H9 (cell line): ENCODE measurements around the gene NEXMIF. TPM values are rescaled to one million over a fixed set of nuclear protein-coding genes. Genes with fewer than 3 reads are reported as not detected.

Source experiments
- DNase-seq: peaks from one replicate; pipeline ENCODE4 v3.0.0-alpha.2; 2017
- H2AFZ ChIP-seq: one replicate; pipeline ENCODE4 v1.6.1; 2013; ENCODE audit warnings: mild to moderate bottlenecking, low read length, control low read depth, moderate library complexity
- H2AK5ac ChIP-seq: 2 replicates; pipeline ENCODE4 v1.6.1; 2013; ENCODE audit warnings: low read length, control low read depth, mixed read lengths; ENCODE audit not compliant: insufficient read length
- H2BK120ac ChIP-seq: one replicate; pipeline ENCODE4 v1.6.1; 2013; ENCODE audit warnings: low read depth, mild to moderate bottlenecking, low read length, control low read depth, inconsistent platforms; ENCODE audit not compliant: poor library complexity, severe bottlenecking
- H2BK12ac ChIP-seq: 2 replicates; pipeline ENCODE4 v1.6.1; 2013; ENCODE audit warnings: low read length, control low read depth, mixed read lengths, low read depth; ENCODE audit not compliant: insufficient read length
- H2BK15ac ChIP-seq: 2 replicates; pipeline ENCODE4 v1.6.1; 2013; ENCODE audit warnings: low read depth, low read length, control low read depth
- H2BK20ac ChIP-seq: one replicate; pipeline ENCODE4 v1.6.1; 2013; ENCODE audit warnings: low read depth, mild to moderate bottlenecking, low read length, control low read depth, inconsistent platforms; ENCODE audit not compliant: poor library complexity, severe bottlenecking
- H2BK5ac ChIP-seq: 2 replicates; pipeline ENCODE4 v1.6.1; 2013; ENCODE audit warnings: low read length, control low read depth, mixed read lengths; ENCODE audit not compliant: insufficient read length
- H3K14ac ChIP-seq: 2 replicates; pipeline ENCODE4 v1.6.1; 2013; ENCODE audit warnings: low read length, control low read depth; ENCODE audit not compliant: insufficient read depth
- H3K18ac ChIP-seq: 2 replicates; pipeline ENCODE4 v1.6.1; 2013; ENCODE audit warnings: low read depth, mild to moderate bottlenecking, mixed read lengths, low read length, control low read depth; ENCODE audit not compliant: insufficient read length
- H3K23ac ChIP-seq: 2 replicates; pipeline ENCODE4 v1.6.1; 2013; ENCODE audit warnings: low read length, control low read depth, mixed read lengths, low read depth; ENCODE audit not compliant: insufficient read length
- H3K23me2 ChIP-seq: 2 replicates; pipeline ENCODE4 v1.6.1; 2013; ENCODE audit warnings: low read depth, mild to moderate bottlenecking, mixed read lengths, low read length, control low read depth; ENCODE audit not compliant: insufficient read length, poor library complexity, severe bottlenecking
- H3K27ac ChIP-seq: 2 replicates; pipeline ENCODE4 v1.5.1; 2013; ENCODE audit warnings: low read length, control low read depth, mixed read lengths, low read depth; ENCODE audit not compliant: insufficient read length
- H3K27me3 ChIP-seq: 2 replicates; pipeline ENCODE4 v1.6.1; 2013; ENCODE audit warnings: low read length, control low read depth, inconsistent platforms; ENCODE audit not compliant: insufficient read depth
- H3K4ac ChIP-seq: 2 replicates; pipeline ENCODE4 v1.6.1; 2013; ENCODE audit warnings: low read depth, mild to moderate bottlenecking, control low read depth, inconsistent platforms, low read length, moderate library complexity
- H3K4me1 ChIP-seq: 2 replicates; pipeline ENCODE4 v1.6.1; 2013; ENCODE audit warnings: low read length, control low read depth, inconsistent platforms; ENCODE audit not compliant: insufficient read depth
- H3K4me2 ChIP-seq: 2 replicates; pipeline ENCODE4 v1.6.1; 2013; ENCODE audit warnings: low read length, control low read depth, mixed read lengths; ENCODE audit not compliant: insufficient read length, insufficient read depth
- H3K56ac ChIP-seq: 2 replicates; pipeline ENCODE4 v1.6.1; 2013; ENCODE audit warnings: low read depth, mild to moderate bottlenecking, mixed read lengths, low read length, control low read depth; ENCODE audit not compliant: insufficient read length
- H3K79me1 ChIP-seq: 2 replicates; pipeline ENCODE4 v1.6.1; 2013; ENCODE audit warnings: low read depth, mild to moderate bottlenecking, moderate library complexity, low read length, control low read depth, inconsistent platforms; ENCODE audit not compliant: insufficient read depth, poor library complexity, severe bottlenecking
- H3K79me2 ChIP-seq: 2 replicates; pipeline ENCODE4 v1.6.1; 2013; ENCODE audit warnings: low read length, control low read depth, inconsistent platforms; ENCODE audit not compliant: insufficient read depth
- H3K9ac ChIP-seq: 2 replicates; pipeline ENCODE4 v1.6.1; 2013; ENCODE audit warnings: low read length, control low read depth, mixed read lengths; ENCODE audit not compliant: insufficient read length; ENCODE audit errors: extremely low read depth
- H3K9me3 ChIP-seq: one replicate; pipeline ENCODE4 v1.6.1; 2013; ENCODE audit warnings: low read depth, low read length, inconsistent platforms; ENCODE audit not compliant: control insufficient read depth
- H3T11ph ChIP-seq: one replicate; pipeline ENCODE4 v1.6.1; 2013; ENCODE audit warnings: mild to moderate bottlenecking, low read length, control low read depth, inconsistent platforms
- H4K20me1 ChIP-seq: one replicate; pipeline ENCODE4 v1.6.1; 2013; ENCODE audit not compliant: control insufficient read depth, insufficient read length, insufficient read depth
- H4K5ac ChIP-seq: 2 replicates; pipeline ENCODE4 v1.6.1; 2013; ENCODE audit warnings: low read depth, mild to moderate bottlenecking, mixed read lengths, low read length, control low read depth; ENCODE audit not compliant: insufficient read length
- H4K8ac ChIP-seq: replicated peaks from 2 replicates; pipeline ENCODE4 v1.6.1; 2013; ENCODE audit warnings: low read length, control low read depth, mixed read lengths, low read depth; ENCODE audit not compliant: insufficient read length
- H4K91ac ChIP-seq: 2 replicates; pipeline ENCODE4 v1.6.1; 2013; ENCODE audit warnings: low read depth, mild to moderate bottlenecking, moderate library complexity, mixed read lengths, low read length, control low read depth; ENCODE audit not compliant: insufficient read length
- H3K27ac Mint-ChIP-seq, 3 experiments: 2 replicates in 2 of 3; 3 replicates in 1 of 3; pipeline ENCODE4 v1.8.0; 2020 to 2021; ENCODE audit warnings: mixed read lengths in 3 of 3, mild to moderate bottlenecking in 1 of 3, moderate library complexity in 1 of 3
- H3K27me3 Mint-ChIP-seq: 2 replicates; pipeline ENCODE4 v1.8.0; 2021; ENCODE audit warnings: low read depth, mild to moderate bottlenecking, moderate library complexity, mixed read lengths
- H3K36me3 Mint-ChIP-seq, 3 experiments: 2 replicates in 2 of 3; 3 replicates in 1 of 3; pipeline ENCODE4 v1.8.0; 2020 to 2021; ENCODE audit warnings: low read depth in 3 of 3, mixed read lengths in 3 of 3; ENCODE audit not compliant: insufficient read depth in 1 of 3
- H3K4me1 Mint-ChIP-seq, 2 experiments: 2 replicates each; pipeline ENCODE4 v1.8.0; 2020; ENCODE audit warnings: mixed read lengths in 2 of 2
- H3K4me3 Mint-ChIP-seq, 2 experiments: 2 replicates in 1 of 2; 3 replicates in 1 of 2; pipeline ENCODE4 v1.8.0; 2020 to 2021; ENCODE audit warnings: mild to moderate bottlenecking in 2 of 2, mixed read lengths in 2 of 2, moderate library complexity in 1 of 2
- H3K9me3 Mint-ChIP-seq, 2 experiments: 2 replicates in 1 of 2; 3 replicates in 1 of 2; pipeline ENCODE4 v1.8.0; 2020; ENCODE audit warnings: mild to moderate bottlenecking in 2 of 2, mixed read lengths in 2 of 2, moderate library complexity in 1 of 2
- CTCF ChIP-seq: fragments of 200-600 bp; sonication (generic); conservative IDR thresholded peaks from 3 replicates; pipeline ENCODE4 v1.8.0; 2021; ENCODE audit warnings: antibody characterized with exemption, mild to moderate bottlenecking
- WGBS: extraction: QIAGEN DNeasy Blood & Tissue Kit; methylation state at CpG from one replicate; pipeline ENCODE4 v1.1.7; 2013; ENCODE audit warnings: missing lambda C conversion rate, low lambda C conversion rate, mixed read lengths; ENCODE audit not compliant: insufficient read length; ENCODE audit errors: extremely low coverage; 5-methylcytosine and 5-hydroxymethylcytosine counted together
- total RNA-seq: library from RNA; stranded (reverse); gene quantifications from 2 replicates; pipeline ENCODE4 v1.2.1, GENCODE V29; 2021

NEXMIF gene
- total RNA-seq, 1 experiment from 2014 or later, result 0.22 TPM

- Histone ChIP-seq H2BK15ac (no peak overlapping the region), H3K27me3 (no peaks in the 10 kb centered on the region), H3K9ac (no peak overlapping the region), H3K18ac (no peak overlapping the region), H2AK5ac (no peak overlapping the region), H2BK5ac (no peak overlapping the region), H3K23me2 (no peaks in the 10 kb centered on the region), H2BK12ac (no peak overlapping the region), H3K4me1 (no peaks in the 10 kb centered on the region), H3K9me3 (peaks cover 11% of the 10 kb centered on the region), H3K4me2 (no peak overlapping the region), H3K56ac (no peak overlapping the region), H3T11ph (no peak overlapping the region), H4K20me1 (no peaks in the 10 kb centered on the region), H3K79me2 (no peaks in the 10 kb centered on the region), H4K8ac (no peak overlapping the region), H2BK20ac (no peak overlapping the region), H2BK120ac (no peak overlapping the region), H3K4ac (no peak overlapping the region), H2AFZ (no peak overlapping the region), H3K23ac (no peak overlapping the region), H4K91ac (no peak overlapping the region), H3K79me1 (no peaks in the 10 kb centered on the region), H4K5ac (no peak overlapping the region), H3K14ac (no peak overlapping the region), H3K27ac (no peak overlapping the region)
- Mint-ChIP-seq H3K27ac (no peak overlapping the region), H3K4me1 (no peaks in the 10 kb centered on the region), H3K4me3 (no peak overlapping the region), H3K9me3 (peaks cover 50 to 57% of the 10 kb centered on the region in 2 experiments), H3K36me3 (no peaks in the 10 kb centered on the region; a peak in 1 of 7 replicates), H3K27me3 (no peaks in the 10 kb centered on the region)
- TF ChIP-seq CTCF, result no peak
- DNase-seq, result no peak
- no CpG with 5 or more reads among the region's 2 CpGs for WGBS
Measured at GRCh38 chrX:74684466-74684865, 240.8 kb downstream of the NEXMIF start.

Other genes starting within 250 kb of the NEXMIF start
- 40.4 and 40.8 TPM in 2 replicates for gene ABCB7, start 230.8 kb upstream of the NEXMIF start, total RNA-seq